Right lobe of liver (tissue), 4 donors: ENCODE measurements around the gene FANCC.

Experiments used
- CTCF ChIP-seq, 4 donors: fragments of 200-600 bp in 3 of 4; fragments of 450-650 bp in 1 of 4; IDR thresholded peaks; one replicate each; pipeline versions ENCODE4 v1.5.1 to v1.8.0; 2016 to 2022; ENCODE audit warnings: antibody characterized with exemption in 4 of 4, mild to moderate bottlenecking in 2 of 4
- POLR2A ChIP-seq: fragments of 450-650 bp; IDR thresholded peaks from one replicate; pipeline ENCODE4 v1.6.1; 2017; ENCODE audit warnings: antibody characterized with exemption, mild to moderate bottlenecking
- donor health status: DM: no; HTN: no; CAD: no.
- donor health status: DM: no; HTN: no; CAD: no.
- donor health status: DM: no; HTN: yes; CAD: no.

- no peak for TF ChIP-seq POLR2A
- TF ChIP-seq CTCF (IDR thresholded peaks at IDR 0.05), result peak; percentile 41 to 55 (median 48)
Observed at GRCh38 chr9:95264954-95265615, 52.4 kb downstream of the FANCC start.
